Common myeloid progenitor, CD34-positive (primary cell): Measurements from ENCODE around the gene RINT1. TPM values are rescaled to one million over a fixed set of nuclear protein-coding genes. Genes with fewer than 3 reads are reported as not detected.

ENCODE experiments used
- CTCF ChIA-PET: fragments of 350-600 bp; sonication (Branson Sonifier 250); formaldehyde crosslinking; loops from one replicate; lab custom pipeline; 2021; ENCODE audit warnings: antibody characterized with exemption; lab: Charles Lee
- POLR2A ChIA-PET: fragments of 350-600 bp; sonication (Branson Sonifier 250); formaldehyde crosslinking; loops from one replicate; lab custom pipeline; 2021; ENCODE audit warnings: antibody characterized with exemption; lab: Charles Lee
- DNase-seq, 3 donors: peaks; one replicate each; pipeline versions ENCODE4 v3.0.0 to v3.0.0-alpha.2; 2013
- H3K27ac ChIP-seq, 2 experiments: 1 replicate in 1 of 2; 2 replicates in 1 of 2; pipeline ENCODE4 v1.7.0; 2013; ENCODE audit warnings: inconsistent platforms in 2 of 2, low read length in 2 of 2, mild to moderate bottlenecking in 2 of 2, low read depth in 1 of 2, moderate library complexity in 1 of 2; ENCODE audit not compliant: severe bottlenecking in 2 of 2, insufficient read depth in 1 of 2, poor library complexity in 1 of 2
- H3K27me3 ChIP-seq, 5 experiments: replicated peaks in 2 of 5; 1 replicate in 3 of 5; 2 replicates in 2 of 5; pipeline versions ENCODE4 v1.6.1 to v1.7.0; 2013; ENCODE audit warnings: low read length in 4 of 5, mild to moderate bottlenecking in 2 of 5, moderate library complexity in 2 of 5, inconsistent platforms in 1 of 5; ENCODE audit not compliant: insufficient read depth in 5 of 5, control insufficient read depth in 4 of 5
- H3K36me3 ChIP-seq, 4 experiments: 1 replicate in 2 of 4; 2 replicates in 2 of 4; pipeline versions ENCODE4 v1.6.1 to v1.7.0; 2013; ENCODE audit warnings: low read length in 3 of 4, control low read depth in 1 of 4, mild to moderate bottlenecking in 1 of 4; ENCODE audit not compliant: control insufficient read depth in 4 of 4, insufficient read depth in 4 of 4
- H3K4me1 ChIP-seq, 4 experiments: 1 replicate in 3 of 4; 2 replicates in 1 of 4; pipeline versions ENCODE4 v1.6.1 to v1.7.1; 2013; ENCODE audit warnings: low read length in 3 of 4, mild to moderate bottlenecking in 3 of 4, control low read depth in 1 of 4, inconsistent platforms in 1 of 4, moderate library complexity in 1 of 4; ENCODE audit not compliant: control insufficient read depth in 4 of 4, insufficient read depth in 4 of 4; ENCODE audit errors: control extremely low read depth in 1 of 4
- H3K4me3 ChIP-seq, 7 experiments: 1 replicate in 4 of 7; 2 replicates in 3 of 7; pipeline versions ENCODE4 v1.5.1 to v1.7.0; 2013; ENCODE audit warnings: mild to moderate bottlenecking in 7 of 7, low read length in 6 of 7, moderate library complexity in 6 of 7, inconsistent platforms in 2 of 7, low read depth in 2 of 7, control low read depth in 1 of 7; ENCODE audit not compliant: insufficient read depth in 4 of 7, control insufficient read depth in 1 of 7; ENCODE audit errors: extremely low read depth in 1 of 7
- H3K9me3 ChIP-seq, 5 experiments: 1 replicate in 4 of 5; 2 replicates in 1 of 5; pipeline versions ENCODE4 v1.6.1 to v1.7.1; 2013; ENCODE audit warnings: low read length in 4 of 5, mild to moderate bottlenecking in 2 of 5, inconsistent platforms in 1 of 5, low read depth in 1 of 5, moderate library complexity in 1 of 5; ENCODE audit not compliant: control insufficient read depth in 4 of 5, insufficient read depth in 2 of 5; ENCODE audit errors: control extremely low read depth in 1 of 5
- WGBS: methylation state at CpG from one replicate; pipeline ENCODE4 v1.1.5; 2013; ENCODE audit not compliant: insufficient coverage; 5-methylcytosine and 5-hydroxymethylcytosine counted together
- polyA plus RNA-seq: library from polyadenylated mRNA; unstranded; fragments of 120-200 nt; gene quantifications from one replicate; pipeline ENCODE4 v1.2.1, GENCODE V29; 2013

The RINT1 gene
- polyA plus RNA-seq = 23.2 TPM

- peak within 1 kb of the TSS; percentile 82 to 98 (median 90) for H3K4me3 ChIP-seq
- WGBS = under 1% methylated on average over 32 of the region's 42 CpGs
- peaks cover 4 to 12% (median 7%) of the 10 kb centered on the region in 4 experiments for H3K36me3 ChIP-seq
- no peaks in the 10 kb centered on the region for H3K27me3 ChIP-seq
- ChIA-PET CTCF (interaction anchor here (0.9 to 2.9 kb wide), 8 partner anchors 8 to 57 kb away, joined by 3 to 11 read pairs (median 4); no protein-coding TSS in a partner anchor), POLR2A (interaction anchor here (0.6 kb wide), 2 partner anchors 47 to 519 kb away, joined by 3 to 6 read pairs; no protein-coding TSS in a partner anchor)
- peak within 1 kb of the TSS; percentile 91 to 96 for H3K27ac ChIP-seq
- DNase-seq = peak; percentile 93 to 98 (median 96)
- no peaks in the 10 kb centered on the region for H3K9me3 ChIP-seq
- peaks cover 16 to 22% (median 19%) of the 10 kb centered on the region in 4 experiments for H3K4me1 ChIP-seq
Measured at GRCh38 chr7:105531792-105532671, at the start of gene RINT1. RINT1 (plus strand) TSS chr7:105532201; CDS start chr7:105532316, 115 bp downstream.

GRCh38 chr7:105487579-105488571 lies 44.1 kb upstream of the RINT1 start:
- Histone ChIP-seq H3K4me3 (no peak overlapping the region), H3K9me3 (no peaks in the 10 kb centered on the region), H3K4me1 (no peaks in the 10 kb centered on the region), H3K27ac (no peak overlapping the region), H3K27me3 (no peaks in the 10 kb centered on the region), H3K36me3 (peaks cover 4 to 35% (median 14%) of the 10 kb centered on the region in 4 experiments)
- CTCF ChIA-PET = no interaction called here
- 93% methylated on average over 4 of the region's 6 CpGs for WGBS
- peak; percentile 24 to 57 (median 45) for DNase-seq
- POLR2A ChIA-PET = interaction anchor here (0.6 kb wide), 1 partner anchor 11 kb away, joined by 3 read pairs; no protein-coding TSS in a partner anchor

- ChIA-PET POLR2A (no interaction called here), CTCF (interaction anchor here (1.3 kb wide), 1 partner anchor 42 kb away, joined by 4 read pairs; the partner anchor contains the start of gene RINT1)
- WGBS = 100% methylated on average over 1 of the region's 3 CpGs
Measured at GRCh38 chr7:105489409-105489808, 42.6 kb upstream of the RINT1 start.

GRCh38 chr7:105493196-105493922 lies 38.6 kb upstream of the RINT1 start:
- no peaks in the 10 kb centered on the region for H3K9me3 ChIP-seq
- H3K4me1 ChIP-seq = no peaks in the 10 kb centered on the region
- peaks cover 0 to 30% (median 3%) of the 10 kb centered on the region in 4 experiments for H3K36me3 ChIP-seq
- CTCF ChIA-PET = interaction anchor here (0.6 to 1.0 kb wide), 2 partner anchors 63 to 837 kb away, joined by 3 read pairs; no protein-coding TSS in a partner anchor
- no peak overlapping the region for H3K27ac ChIP-seq
- POLR2A ChIA-PET = no interaction called here
- peak in 1 of 3 donors; percentile 15 for DNase-seq
- H3K4me3 ChIP-seq = no peak overlapping the region
- WGBS = 98% methylated on average over 5 of the region's 7 CpGs
- H3K27me3 ChIP-seq = no peaks in the 10 kb centered on the region

More at GRCh38 chr7:105489409-105489808, 42.6 kb upstream of the RINT1 start:
- H3K4me3 ChIP-seq = no peak overlapping the region
- DNase-seq = no peak
- no peaks in the 10 kb centered on the region for H3K4me1 ChIP-seq
- no peak overlapping the region for H3K27ac ChIP-seq
- H3K9me3 ChIP-seq = no peaks in the 10 kb centered on the region
- no peaks in the 10 kb centered on the region for H3K27me3 ChIP-seq
- H3K36me3 ChIP-seq = peaks cover 4 to 31% (median 14%) of the 10 kb centered on the region in 4 experiments

- Histone ChIP-seq H3K9me3 (no peaks in the 10 kb centered on the region), H3K4me1 (no peaks in the 10 kb centered on the region), H3K36me3 (peaks cover 2 to 32% (median 3%) of the 10 kb centered on the region in 4 experiments), H3K27me3 (no peaks in the 10 kb centered on the region), H3K4me3 (no peak overlapping the region), H3K27ac (no peak overlapping the region)
- DNase-seq = no peak
- 96% methylated on average over 3 of the region's 5 CpGs for WGBS
- ChIA-PET CTCF (interaction anchor here (0.6 to 1.5 kb wide), 3 partner anchors 64 to 837 kb away, joined by 3 to 4 read pairs (median 3); no protein-coding TSS in a partner anchor), POLR2A (no interaction called here)
Measured at GRCh38 chr7:105493923-105494315, 38.1 kb upstream of the RINT1 start.

GRCh38 chr7:105496521-105496920 lies 35.5 kb upstream of the RINT1 start:
- Histone ChIP-seq H3K27me3 (no peaks in the 10 kb centered on the region), H3K4me3 (no peak overlapping the region), H3K36me3 (peaks cover 6 to 37% (median 13%) of the 10 kb centered on the region in 4 experiments), H3K4me1 (no peaks in the 10 kb centered on the region), H3K9me3 (no peaks in the 10 kb centered on the region), H3K27ac (no peak overlapping the region)
- WGBS = 100% methylated on average over 1 of the region's 2 CpGs
- no peak for DNase-seq
- ChIA-PET CTCF (interaction anchor here (1.3 kb wide), 1 partner anchor 9 kb away, joined by 3 read pairs; no protein-coding TSS in a partner anchor), POLR2A (interaction anchor here (0.5 to 0.7 kb wide), 3 partner anchors 213 to 312 kb away, joined by 3 to 4 read pairs (median 3); no protein-coding TSS in a partner anchor)
